Measurements from ENCODE around the gene NR1H4.

- TF ChIP-seq CTCF (IDR thresholded peaks at IDR 0.05): no peak
- no peak for TF ChIP-seq EZH2 (IDR thresholded peaks at IDR 0.05; ENCODE audit: borderline replicate concordance, insufficient read depth, low read depth, low read length, poor library complexity, severe bottlenecking)
Observed at GRCh38 chr12:100484183-100484886, 10.7 kb downstream of the NR1H4 start.
